ENCODE measurements around the gene NIBAN1.

NIBAN1 gene

DNA sequence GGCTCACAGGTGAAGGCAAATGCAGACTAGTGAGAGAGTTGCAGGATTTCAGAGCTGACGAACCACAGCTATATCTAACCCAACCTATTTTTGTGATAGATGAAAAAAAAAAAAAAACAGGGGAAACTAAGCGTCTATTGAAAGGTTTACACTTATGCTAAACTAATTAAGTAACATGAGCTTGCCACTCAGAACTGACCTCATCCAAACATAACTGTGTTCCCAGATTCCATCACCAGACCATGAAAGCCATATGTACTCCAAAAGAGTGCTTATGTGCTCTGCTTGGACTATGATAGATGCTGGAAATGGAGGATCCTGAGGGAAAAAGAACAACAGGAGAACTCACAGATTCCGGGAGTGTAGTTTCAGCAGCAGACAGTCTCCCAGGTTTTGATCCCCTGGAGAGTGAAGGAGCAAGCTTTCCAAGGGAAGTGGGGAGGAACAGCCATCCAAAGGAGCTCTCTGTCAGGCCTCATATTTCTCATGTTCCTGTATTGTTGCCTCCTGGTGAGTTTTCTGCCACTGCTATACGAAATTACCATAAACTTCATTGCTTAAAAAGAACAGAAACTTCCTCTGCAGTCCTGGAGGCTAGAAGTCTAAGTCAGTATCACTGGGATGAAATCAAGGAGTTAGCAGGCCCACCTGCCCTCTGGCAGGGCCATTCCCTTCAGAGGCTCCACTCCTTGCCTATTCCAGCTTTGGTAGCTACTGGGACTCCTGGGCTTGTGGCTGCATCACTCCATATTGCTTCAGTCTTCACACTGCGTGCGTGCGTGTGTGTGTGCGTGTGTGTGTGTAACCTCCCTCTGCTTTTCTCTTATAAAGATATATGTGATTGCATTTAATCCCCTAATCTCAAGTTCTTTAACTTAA is 38.1 kb downstream of the NIBAN1 start:
- no peak for DNase-seq (ENCODE audit: low read depth)
- no peak overlapping the region for H3K4me3 ChIP-seq (ENCODE audit: low read depth, low read length)
- TF ChIP-seq, protein P1, sequence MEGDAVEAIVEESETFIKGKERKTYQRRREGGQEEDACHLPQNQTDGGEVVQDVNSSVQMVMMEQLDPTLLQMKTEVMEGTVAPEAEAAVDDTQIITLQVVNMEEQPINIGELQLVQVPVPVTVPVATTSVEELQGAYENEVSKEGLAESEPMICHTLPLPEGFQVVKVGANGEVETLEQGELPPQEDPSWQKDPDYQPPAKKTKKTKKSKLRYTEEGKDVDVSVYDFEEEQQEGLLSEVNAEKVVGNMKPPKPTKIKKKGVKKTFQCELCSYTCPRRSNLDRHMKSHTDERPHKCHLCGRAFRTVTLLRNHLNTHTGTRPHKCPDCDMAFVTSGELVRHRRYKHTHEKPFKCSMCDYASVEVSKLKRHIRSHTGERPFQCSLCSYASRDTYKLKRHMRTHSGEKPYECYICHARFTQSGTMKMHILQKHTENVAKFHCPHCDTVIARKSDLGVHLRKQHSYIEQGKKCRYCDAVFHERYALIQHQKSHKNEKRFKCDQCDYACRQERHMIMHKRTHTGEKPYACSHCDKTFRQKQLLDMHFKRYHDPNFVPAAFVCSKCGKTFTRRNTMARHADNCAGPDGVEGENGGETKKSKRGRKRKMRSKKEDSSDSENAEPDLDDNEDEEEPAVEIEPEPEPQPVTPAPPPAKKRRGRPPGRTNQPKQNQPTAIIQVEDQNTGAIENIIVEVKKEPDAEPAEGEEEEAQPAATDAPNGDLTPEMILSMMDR (IDR thresholded peaks at IDR 0.05; ENCODE audit: low read depth, low read length, missing control alignments) = no peak

DNA sequence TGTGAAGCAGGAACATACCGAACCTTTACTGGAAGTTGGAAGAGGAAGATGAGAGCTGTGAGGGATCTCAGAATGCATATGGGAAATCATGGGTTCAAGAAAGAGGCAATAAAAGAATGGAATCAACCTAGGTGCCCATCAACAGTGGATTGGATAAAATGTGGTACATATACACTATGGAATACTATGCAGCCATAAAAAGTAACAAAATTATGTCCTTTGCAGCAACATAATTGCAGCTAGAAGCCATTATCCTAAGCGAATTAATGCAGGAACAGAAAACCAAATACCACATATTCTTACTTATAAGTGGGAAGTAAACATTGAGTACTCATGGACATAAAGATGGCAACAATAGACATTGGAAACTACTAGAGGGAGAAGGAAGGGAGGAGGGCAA is 40.4 kb downstream of the NIBAN1 start:
- H3K4me3 ChIP-seq (ENCODE audit: low read depth, low read length) = no peak overlapping the region
- TF ChIP-seq, protein P1 (IDR thresholded peaks at IDR 0.05; ENCODE audit: low read depth, low read length, missing control alignments) = no peak
- DNase-seq (ENCODE audit: low read depth) = no peak

DNA sequence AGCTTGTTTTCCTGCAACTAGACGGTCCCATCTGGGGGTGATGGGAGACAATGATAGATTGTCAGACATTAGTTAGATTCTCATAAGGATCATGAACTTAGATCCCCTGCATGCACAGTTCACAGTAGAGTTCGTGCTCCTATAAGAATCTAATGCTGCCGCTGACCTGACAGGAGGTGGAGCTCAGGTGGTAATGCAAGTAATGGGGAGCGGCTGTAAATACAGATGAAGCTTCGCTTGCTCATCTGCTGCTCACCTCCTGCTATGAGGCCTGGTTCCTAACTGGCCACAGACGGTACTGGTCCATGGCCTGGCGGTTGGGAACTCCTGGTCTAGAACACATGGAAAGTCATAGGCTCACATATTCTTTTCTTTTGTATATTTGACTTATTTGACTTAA is 42.0 kb downstream of the NIBAN1 start:
- no peak for DNase-seq (ENCODE audit: low read depth)
- H3K4me3 ChIP-seq (ENCODE audit: low read depth, low read length) = no peak overlapping the region
- TF ChIP-seq, protein P1 (IDR thresholded peaks at IDR 0.05; ENCODE audit: low read depth, low read length, missing control alignments) = no peak

DNA sequence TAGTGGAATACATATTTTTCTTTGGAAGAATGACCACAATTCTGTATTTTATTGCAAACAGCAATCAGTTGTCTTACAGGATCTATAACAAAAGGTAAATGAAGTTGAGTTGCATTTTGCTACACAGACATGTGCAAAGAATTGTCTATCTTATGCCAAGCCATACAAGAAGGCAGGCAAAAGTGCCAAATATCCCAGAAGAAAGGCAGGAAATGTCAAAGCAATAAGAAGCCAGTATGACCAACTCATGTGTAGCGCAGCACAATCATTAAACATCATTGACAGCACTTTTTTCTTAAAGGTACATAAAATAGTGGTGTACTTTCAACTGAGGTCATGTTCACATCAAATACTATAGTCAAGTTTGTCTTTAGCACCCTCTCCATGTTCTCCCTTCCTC is 42.7 kb downstream of the NIBAN1 start:
- TF ChIP-seq, protein P1 (IDR thresholded peaks at IDR 0.05; ENCODE audit: low read depth, low read length, missing control alignments) = no peak
- H3K4me3 ChIP-seq (ENCODE audit: low read depth, low read length) = no peak overlapping the region
- no peak for DNase-seq (ENCODE audit: low read depth)

DNA sequence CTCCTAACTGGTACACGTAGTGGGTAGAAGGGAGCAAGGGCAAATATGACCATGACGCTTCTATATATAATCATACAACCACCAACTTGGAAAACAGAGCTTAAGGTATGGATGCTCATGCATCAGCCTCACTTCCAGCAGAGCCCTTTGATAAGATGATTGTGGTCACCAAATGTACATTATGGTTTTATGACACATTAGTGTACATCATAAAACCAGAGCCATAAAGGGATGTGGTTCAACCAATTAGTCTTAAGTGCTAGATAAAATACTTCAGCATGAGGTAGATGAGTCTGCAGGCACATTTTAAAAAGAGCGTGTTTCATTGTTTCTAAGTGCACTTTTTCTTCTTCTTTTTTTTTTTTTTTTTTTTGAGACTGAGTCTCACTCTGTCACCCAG is 43.7 kb downstream of the NIBAN1 start:
- DNase-seq (ENCODE audit: low read depth) = no peak
- H3K4me3 ChIP-seq (ENCODE audit: low read depth, low read length) = no peak overlapping the region
- TF ChIP-seq, protein P1 (IDR thresholded peaks at IDR 0.05; ENCODE audit: low read depth, low read length, missing control alignments) = no peak

DNA sequence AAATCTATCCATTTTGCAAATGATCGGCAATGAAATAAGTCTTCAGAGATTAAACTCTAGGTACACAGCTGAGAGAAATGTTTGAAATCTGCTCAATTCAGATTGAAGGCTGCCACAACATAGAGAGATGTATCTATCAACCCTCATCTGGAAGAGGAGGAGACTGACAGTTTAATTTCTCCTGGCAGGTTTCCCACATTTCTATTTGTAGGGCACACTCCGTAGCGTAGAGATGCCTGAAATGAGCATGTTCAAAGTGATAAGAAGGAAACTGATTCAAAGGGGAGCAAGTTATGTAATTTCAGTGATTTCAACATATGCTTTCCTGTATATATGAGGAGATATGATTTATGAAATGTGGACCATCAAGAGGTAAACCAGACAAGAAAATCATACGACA is 44.1 kb downstream of the NIBAN1 start:
- DNase-seq (ENCODE audit: low read depth) = no peak
- TF ChIP-seq, protein P1 (IDR thresholded peaks at IDR 0.05; ENCODE audit: low read depth, low read length, missing control alignments) = no peak
- H3K4me3 ChIP-seq (ENCODE audit: low read depth, low read length) = no peak overlapping the region

DNA sequence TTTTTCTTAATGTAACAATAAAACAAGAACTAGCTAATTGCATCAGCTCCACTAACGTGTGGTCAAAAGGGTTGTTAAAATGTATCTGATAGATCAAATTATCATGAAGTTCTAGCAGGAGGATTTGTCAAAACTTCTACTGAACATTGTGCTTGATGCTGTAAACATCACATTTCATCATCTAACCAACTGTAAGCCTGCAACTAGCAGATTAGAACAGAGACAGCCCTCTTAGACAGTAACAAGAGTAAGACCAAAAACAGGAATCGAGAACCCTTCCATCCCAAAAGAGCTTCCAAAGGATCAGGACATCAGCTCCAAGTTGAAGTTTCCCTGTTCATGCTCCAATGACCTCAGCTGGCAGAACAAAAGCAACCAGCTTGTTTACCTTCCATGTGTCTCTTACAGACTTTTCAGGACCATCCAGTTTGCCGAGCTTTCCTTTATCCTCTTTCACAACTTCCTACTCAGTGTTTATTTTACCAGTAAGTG is 44.6 kb downstream of the NIBAN1 start:
- TF ChIP-seq, protein P1 (IDR thresholded peaks at IDR 0.05; ENCODE audit: low read depth, low read length, missing control alignments) = no peak
- no peak for DNase-seq (ENCODE audit: low read depth)
- no peak overlapping the region for H3K4me3 ChIP-seq (ENCODE audit: low read depth, low read length)
